Activated gamma-delta T cell (primary cell): ENCODE results near the gene FLT3LG.

Experiments
- DNase-seq: peaks from one replicate; lab custom pipeline; 2025; lab: John Stamatoyannopoulos, UW
- total RNA-seq, 2 donors: gene quantifications; one replicate each; lab custom pipeline; 2026; lab: John Stamatoyannopoulos, UW

The FLT3LG gene
- total RNA-seq = 8.6 to 12.7 reads per million in 2 donors

- peak; percentile 74 for DNase-seq
Observed at GRCh38 chr19:49473868-49474541, at the start of gene FLT3LG. TSS of gene FLT3LG (plus strand) at chr19:49474215. CDS start at chr19:49474640, 425 bp downstream.

DNA sequence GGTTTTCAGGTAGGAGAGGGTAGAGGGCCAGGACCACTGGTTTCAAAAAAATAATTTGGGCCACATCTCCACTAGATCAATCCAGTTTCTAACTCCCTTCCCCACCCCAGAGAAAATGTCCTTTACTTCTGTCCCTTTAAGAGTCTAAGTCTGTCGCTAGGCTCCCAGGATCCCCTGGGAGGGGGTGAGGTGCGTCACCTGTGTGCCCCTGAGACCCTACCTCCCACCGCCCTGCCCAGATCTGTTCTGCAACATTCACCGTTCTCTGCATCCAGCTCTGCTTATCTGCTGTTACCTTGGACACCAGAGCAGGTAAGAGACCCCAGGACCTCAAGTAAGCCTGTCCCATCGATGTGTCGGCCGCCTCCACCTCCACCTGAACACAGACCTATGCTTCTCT is 48.8 kb upstream of the FLT3LG start, which contains the start of gene GFY:
Gene GFY, plus strand, starts transcription at position 211 of the 400 bp plus-strand sequence. CDS start 1,043 bp downstream, outside the sequence.
- DNase-seq = no peak

DNA sequence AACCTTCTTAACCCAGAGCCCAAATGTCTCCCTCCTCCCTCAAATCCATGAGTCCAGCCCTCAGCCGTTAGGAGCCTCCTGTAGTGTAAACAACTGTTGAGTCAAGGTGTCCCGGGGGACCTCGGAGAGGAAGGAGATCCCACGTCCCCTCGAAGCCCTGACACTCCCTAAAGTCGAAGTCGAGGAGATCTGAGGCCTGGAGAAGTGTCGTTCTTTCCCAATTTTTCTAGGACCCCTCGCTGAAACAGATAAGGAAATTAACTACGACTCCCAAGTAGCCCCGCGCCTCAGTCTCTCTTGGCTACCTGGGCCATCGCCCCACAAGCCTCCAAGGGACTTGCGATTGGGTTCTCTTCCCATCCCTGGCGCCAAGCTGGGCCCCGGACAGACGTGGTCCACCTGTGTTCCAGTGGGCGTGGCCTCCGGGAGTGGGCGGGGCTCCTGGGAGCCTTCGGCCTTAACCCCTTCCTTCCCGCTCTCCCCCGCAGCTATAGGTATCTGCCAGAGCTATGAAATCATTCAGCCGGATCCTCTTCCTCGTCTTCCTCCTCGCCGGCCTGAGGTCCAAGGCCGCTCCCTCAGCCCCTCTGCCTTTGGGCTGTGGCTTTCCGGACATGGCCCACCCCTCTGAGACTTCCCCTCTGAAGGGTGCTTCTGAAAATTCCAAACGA is 48.0 kb upstream of the FLT3LG start:
- no peak for DNase-seq

GRCh38 chr19:49427339-49427738 is 46.7 kb upstream of the FLT3LG start:
- no peak for DNase-seq

- DNase-seq = no peak
Observed at GRCh38 chr19:49427855-49428546, 46.0 kb upstream of the FLT3LG start.

DNA sequence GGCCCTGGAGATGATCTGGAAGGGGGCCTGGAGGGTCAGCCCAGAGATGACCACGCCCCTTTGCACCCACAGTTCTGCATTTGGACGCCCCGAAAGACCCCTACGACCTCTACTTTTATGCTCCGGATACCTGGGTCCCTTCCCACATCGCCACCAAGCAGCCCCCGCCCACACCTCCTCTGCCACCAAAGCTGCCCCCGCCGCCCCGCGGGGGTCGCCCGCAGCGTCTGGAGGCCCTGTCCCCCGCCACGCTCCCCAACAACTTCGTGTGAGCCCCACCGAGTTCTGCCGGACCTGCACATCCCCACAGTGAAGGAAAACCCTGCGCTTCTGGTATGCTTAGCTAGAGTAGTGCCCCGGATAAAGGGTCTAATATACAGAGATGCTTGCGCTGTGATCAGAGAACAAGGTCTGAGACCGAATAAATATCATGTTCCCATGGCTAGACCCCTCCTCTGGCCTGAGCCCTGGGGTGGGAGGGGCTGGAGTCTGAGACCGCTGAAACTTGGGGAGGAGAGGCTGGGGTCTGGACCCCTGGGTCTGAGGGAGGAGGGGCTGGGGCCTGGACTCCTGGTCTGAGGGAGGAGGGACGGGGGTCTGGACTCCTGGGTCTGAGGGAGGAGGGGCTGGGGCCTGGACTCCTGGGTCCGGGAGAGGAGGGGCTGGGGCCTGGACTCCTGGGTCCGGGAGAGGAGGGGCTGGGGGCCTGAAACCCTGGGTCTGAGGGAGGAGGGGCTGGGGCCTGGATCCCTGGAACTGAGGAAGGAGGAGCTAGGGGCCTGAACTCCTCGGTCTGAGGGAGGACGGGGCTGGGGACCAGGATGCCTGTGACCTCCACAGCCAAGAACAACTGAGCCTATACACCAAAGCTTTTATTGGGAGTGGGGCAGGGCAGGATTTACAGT is 45.2 kb upstream of the FLT3LG start:
- DNase-seq = no peak

GRCh38 chr19:49430172-49430677 is 43.8 kb upstream of the FLT3LG start:
- no peak for DNase-seq

- DNase-seq = no peak
Observed at GRCh38 chr19:49430678-49431329, 43.2 kb upstream of the FLT3LG start.

DNA sequence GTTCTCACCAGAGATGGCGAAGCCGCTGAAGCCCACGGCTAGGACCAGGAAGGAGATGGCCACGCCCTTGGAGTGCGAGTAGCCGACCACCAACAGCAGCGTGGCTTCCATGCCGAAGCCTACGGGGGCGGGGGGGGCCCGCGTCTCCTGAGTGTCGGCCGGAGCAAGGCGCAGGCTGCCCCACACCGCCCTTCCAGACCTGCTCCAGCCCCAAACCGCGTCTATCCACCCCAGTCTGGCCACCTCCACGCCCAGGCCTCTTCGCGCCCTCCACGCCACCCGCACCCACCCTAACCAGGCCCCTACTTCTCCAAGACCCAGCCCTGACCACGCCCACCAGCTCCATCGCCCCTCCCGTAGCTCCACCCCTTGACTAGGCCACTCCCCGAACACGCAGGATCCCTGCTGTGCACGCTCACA is 42.7 kb upstream of the FLT3LG start:
- no peak for DNase-seq

GRCh38 chr19:49432141-49433073 is 41.6 kb upstream of the FLT3LG start:
- DNase-seq = no peak

GRCh38 chr19:49433240-49433901 is 40.6 kb upstream of the FLT3LG start:
- DNase-seq = no peak

DNA sequence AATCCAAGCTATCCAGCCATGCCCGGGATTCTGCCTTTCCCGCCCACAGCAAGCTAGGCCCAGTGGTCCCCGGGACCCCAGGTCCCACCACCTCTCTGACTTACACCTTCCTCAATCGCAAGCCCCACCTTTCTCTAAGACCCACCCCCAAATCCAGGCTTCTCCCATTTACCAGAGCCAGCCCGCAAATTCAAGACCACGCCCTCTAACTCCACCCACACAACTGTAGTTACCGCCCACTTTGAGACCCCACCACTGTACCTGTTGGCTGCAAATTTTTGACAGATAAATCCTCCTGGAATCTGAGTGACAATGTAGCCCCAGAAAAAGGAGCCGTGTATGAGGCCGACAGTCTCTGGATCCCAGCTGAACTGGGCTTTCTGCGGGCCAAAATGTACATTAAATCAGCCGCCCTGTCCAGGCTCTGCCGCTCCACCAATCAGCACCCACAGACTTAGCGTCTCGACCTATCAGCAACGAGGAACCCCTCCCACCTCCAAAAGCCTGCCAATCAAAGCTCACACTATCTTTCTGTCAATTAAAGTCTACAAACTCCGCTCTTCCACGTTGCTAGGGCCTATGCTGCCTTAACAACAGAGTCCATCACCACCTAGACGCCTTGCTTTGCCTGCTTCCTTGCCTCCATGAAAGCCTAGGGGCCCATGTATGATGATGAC is 39.0 kb upstream of the FLT3LG start:
- DNase-seq = no peak

DNA sequence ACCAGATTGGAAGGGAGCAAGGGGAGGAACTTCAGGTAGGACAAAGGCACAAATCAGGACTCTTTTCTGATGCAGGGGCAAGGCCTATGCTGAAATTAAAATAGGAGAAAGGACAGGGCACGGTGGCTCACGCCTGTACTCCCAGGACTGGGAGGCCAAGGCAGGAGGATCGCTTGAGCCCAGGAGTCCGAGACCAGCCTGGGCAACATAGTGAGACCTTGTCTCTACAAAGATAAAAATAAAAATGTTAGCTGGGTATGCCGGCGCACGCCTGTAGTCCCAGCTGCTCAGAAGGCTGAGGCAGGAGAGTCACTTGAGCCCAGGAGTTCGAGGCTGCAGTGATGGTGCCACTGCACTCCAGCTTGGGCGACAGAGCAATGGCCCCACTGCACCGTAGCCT is 38.3 kb upstream of the FLT3LG start:
- DNase-seq = no peak

DNA sequence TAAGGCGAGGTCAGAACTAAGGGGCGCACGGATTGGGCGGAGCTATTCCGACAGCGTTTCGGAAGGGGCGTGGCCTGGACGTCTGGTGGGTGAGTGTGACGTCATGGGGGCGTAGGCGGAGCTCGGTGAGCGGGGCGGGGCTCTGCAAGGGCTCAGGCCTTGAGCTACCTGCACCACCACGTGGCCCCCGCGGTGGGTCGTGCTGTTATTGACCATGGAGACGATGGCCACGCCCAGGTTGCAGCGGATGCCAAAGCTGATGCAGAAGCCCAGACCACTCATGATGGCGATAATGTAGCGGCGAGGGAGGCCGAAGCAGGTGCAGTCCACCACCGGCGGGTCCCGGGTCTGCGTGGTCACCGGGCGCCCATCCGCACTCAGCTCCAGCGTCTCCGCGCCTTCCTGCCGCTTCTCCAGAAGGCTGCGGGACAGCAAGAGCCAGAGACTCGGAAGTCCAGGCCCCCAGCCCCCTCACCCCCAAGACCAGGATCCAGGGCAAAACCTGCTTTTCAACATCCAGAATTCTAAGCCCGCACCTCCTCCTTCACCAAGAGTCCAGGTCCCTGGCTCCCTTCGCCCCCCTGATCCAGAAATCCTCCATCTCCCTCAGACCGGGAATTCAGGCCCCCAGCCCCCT is 37.5 kb upstream of the FLT3LG start:
- DNase-seq = no peak

GRCh38 chr19:49437231-49437630 is 36.8 kb upstream of the FLT3LG start:
- no peak for DNase-seq

DNA sequence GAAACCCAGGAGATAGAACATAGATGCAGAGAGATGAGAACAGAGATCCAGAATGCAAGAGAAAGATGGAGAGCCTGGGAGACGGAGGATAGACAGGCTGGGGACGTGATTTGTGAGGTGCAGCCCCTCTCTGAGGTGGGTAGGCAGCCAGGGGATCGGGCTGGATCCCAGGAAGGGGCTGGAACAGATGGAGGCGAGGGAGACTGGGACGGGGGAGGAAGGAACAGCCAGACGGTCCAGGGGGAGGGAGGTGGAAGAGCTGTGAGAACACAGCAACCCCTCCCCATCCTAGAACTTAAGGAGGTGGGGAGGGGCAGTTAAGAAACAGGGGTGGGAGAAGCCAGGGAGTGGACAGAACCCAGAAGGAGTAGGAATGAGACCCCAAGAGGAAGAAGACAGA is 35.8 kb upstream of the FLT3LG start:
- no peak for DNase-seq

GRCh38 chr19:49439836-49440235 is 34.2 kb upstream of the FLT3LG start:
- no peak for DNase-seq
